ENCODE measurements around the gene RTF2.

DNA sequence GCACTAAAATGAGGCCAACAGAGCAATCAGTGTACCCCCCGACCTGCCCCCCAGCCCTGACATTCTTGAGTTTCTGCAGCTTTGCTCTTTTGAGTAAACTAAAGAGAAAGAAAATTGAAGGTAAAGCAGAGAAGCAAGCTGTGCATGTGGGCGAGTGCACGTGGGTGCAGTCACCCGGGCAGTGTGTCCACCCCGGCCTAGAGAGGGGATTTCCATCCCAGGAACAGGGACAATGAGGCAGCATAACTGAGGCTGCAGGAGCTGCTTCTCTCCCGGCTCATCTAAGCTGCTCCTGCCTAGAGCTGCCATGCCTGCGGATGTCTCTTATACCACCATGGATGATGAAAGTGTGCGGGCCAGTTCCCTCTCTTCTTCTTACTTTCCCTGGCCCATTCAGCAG lies 39.5 kb upstream of the RTF2 start:
- TF ChIP-seq, protein P1, sequence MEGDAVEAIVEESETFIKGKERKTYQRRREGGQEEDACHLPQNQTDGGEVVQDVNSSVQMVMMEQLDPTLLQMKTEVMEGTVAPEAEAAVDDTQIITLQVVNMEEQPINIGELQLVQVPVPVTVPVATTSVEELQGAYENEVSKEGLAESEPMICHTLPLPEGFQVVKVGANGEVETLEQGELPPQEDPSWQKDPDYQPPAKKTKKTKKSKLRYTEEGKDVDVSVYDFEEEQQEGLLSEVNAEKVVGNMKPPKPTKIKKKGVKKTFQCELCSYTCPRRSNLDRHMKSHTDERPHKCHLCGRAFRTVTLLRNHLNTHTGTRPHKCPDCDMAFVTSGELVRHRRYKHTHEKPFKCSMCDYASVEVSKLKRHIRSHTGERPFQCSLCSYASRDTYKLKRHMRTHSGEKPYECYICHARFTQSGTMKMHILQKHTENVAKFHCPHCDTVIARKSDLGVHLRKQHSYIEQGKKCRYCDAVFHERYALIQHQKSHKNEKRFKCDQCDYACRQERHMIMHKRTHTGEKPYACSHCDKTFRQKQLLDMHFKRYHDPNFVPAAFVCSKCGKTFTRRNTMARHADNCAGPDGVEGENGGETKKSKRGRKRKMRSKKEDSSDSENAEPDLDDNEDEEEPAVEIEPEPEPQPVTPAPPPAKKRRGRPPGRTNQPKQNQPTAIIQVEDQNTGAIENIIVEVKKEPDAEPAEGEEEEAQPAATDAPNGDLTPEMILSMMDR (IDR thresholded peaks at IDR 0.05), result no peak
- TF ChIP-seq POLR2AphosphoS5 (IDR thresholded peaks at IDR 0.05; ENCODE audit: low read depth, low read length), result no peak
